Colonic mucosa (tissue), 4 donors: Measurements from ENCODE around the gene SNRPB. TPM values are rescaled to one million over a fixed set of nuclear protein-coding genes. Genes with fewer than 3 reads are reported as not detected.

ENCODE experiments used
- DNase-seq: peaks from one replicate; pipeline ENCODE4 v3.0.0-alpha.2; 2020
- H3K27ac ChIP-seq: fragments of 200-600 bp; one replicate; pipeline ENCODE4 v1.8.0; 2021
- H3K27me3 ChIP-seq: fragments of 200-600 bp; one replicate; pipeline ENCODE4 v1.8.0; 2021
- H3K36me3 ChIP-seq: fragments of 200-600 bp; one replicate; pipeline ENCODE4 v1.8.0; 2021
- H3K4me1 ChIP-seq: fragments of 200-600 bp; one replicate; pipeline ENCODE4 v1.8.0; 2021; ENCODE audit warnings: mild to moderate bottlenecking
- H3K4me3 ChIP-seq: fragments of 200-600 bp; one replicate; pipeline ENCODE4 v1.8.0; 2021
- H3K9ac ChIP-seq, 2 donors: one replicate each; pipeline ENCODE4 v1.7.0; 2013; ENCODE audit warnings: control low read depth in 2 of 2, low read depth in 2 of 2, low read length in 2 of 2
- H3K9me3 ChIP-seq: fragments of 200-600 bp; one replicate; pipeline ENCODE4 v1.8.0; 2021
- intact Hi-C: fragments of 100-400 bp; cut with DNase I; formaldehyde crosslinking; loops from one replicate; pipeline ENCODE4 v1.14.1; 2022
- total RNA-seq, 2 donors: library from RNA; stranded (reverse); fragmentation: NEBNext Ultra II Directional in 1 of 2; extraction: Animal tissue kit (Norgen Biotek cat#: 25700) in 1 of 2; gene quantifications; one replicate each; pipeline ENCODE4 v1.2.1, GENCODE V29; 2021
- TF ChIP-seq, protein P1 (sequence below): fragments of 200-600 bp; IDR thresholded peaks from one replicate; pipeline ENCODE4 v1.8.0; 2022; ENCODE audit warnings: antibody characterized with exemption, mild to moderate bottlenecking
- donor health status: healthy.
- donor health status: DM: no; HTN: no; CAD: no.
- donor health status: DM: no; HTN: no; CAD: no.

Gene SNRPB
- total RNA-seq, 2 donors from 2014 or later: 150 to 311 TPM

DNA sequence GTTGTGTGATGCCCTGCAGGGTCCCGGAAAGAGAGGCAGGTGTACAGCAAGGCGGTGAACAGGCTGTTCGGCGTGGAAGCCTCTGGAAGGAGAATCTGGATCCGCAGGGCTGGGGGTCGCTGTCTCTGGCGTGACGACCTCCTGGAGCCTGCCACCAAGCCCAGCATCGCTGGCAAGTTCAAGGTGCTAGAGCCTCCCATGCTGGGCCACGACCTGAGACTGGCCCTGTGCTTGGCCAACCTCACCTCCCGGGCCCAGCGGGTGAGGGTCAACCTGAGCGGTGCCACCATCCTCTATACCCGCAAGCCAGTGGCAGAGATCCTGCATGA lies 53.4 kb downstream of the SNRPB start:
- no peak for DNase-seq
- Histone ChIP-seq H3K9me3 (no peaks in the 10 kb centered on the region), H3K4me1 (no peaks in the 10 kb centered on the region), H3K27ac (no peak overlapping the region), H3K9ac (no peak overlapping the region), H3K4me3 (no peak overlapping the region), H3K36me3 (no peaks in the 10 kb centered on the region), H3K27me3 (no peaks in the 10 kb centered on the region)
- intact Hi-C loops: no loop called here
- TF ChIP-seq, protein P1, sequence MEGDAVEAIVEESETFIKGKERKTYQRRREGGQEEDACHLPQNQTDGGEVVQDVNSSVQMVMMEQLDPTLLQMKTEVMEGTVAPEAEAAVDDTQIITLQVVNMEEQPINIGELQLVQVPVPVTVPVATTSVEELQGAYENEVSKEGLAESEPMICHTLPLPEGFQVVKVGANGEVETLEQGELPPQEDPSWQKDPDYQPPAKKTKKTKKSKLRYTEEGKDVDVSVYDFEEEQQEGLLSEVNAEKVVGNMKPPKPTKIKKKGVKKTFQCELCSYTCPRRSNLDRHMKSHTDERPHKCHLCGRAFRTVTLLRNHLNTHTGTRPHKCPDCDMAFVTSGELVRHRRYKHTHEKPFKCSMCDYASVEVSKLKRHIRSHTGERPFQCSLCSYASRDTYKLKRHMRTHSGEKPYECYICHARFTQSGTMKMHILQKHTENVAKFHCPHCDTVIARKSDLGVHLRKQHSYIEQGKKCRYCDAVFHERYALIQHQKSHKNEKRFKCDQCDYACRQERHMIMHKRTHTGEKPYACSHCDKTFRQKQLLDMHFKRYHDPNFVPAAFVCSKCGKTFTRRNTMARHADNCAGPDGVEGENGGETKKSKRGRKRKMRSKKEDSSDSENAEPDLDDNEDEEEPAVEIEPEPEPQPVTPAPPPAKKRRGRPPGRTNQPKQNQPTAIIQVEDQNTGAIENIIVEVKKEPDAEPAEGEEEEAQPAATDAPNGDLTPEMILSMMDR: no peak

DNA sequence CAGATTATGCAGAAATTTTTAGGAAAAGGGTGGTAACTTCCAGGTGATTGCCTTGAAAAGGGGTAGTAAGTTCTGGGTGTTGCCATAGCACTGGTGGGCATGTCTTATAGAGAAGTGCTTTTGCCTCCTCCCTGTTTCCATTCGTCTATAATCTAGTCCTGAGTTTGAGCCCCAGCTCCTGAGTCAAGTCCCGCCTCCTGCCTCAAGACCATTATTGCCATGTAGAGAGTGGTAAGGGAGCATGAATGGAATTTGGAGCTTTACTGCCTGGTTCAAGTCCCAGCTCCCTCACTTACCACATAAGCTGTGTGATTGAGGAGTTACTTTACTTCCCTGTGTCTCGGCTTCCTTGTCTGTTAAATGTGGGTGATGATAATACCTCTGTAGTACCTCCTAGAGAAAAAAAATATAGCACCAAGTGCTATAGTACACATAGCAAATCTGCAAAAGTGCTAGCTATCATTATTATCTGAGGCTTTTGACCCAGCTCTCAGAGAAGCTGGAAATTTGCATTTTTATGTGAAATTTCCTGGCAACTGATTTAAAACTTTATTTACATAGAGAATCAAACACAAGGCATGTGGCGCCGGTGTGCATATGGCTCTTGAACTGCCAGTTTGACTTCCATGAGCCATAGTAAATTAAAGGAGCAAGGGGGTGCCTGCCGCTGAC lies 53.9 kb downstream of the SNRPB start:
- Histone ChIP-seq H3K4me3 (no peak overlapping the region), H3K27me3 (no peaks in the 10 kb centered on the region), H3K9ac (no peak overlapping the region), H3K27ac (no peak overlapping the region), H3K9me3 (no peaks in the 10 kb centered on the region), H3K4me1 (no peaks in the 10 kb centered on the region), H3K36me3 (no peaks in the 10 kb centered on the region)
- TF ChIP-seq, protein P1: no peak
- intact Hi-C loops: no loop called here
- no peak for DNase-seq

Other genes starting within 250 kb of the SNRPB start
- gene TGM3, start 174.8 kb downstream of the SNRPB start, total RNA-seq: under 1 TPM; 0.27 to 0.82 TPM
- not detected for gene TGM6, start 89.9 kb downstream of the SNRPB start, total RNA-seq
- 1 to 10 TPM; 6.5 to 8.5 TPM for gene ZNF343, start 38.1 kb upstream of the SNRPB start, total RNA-seq
- under 1 TPM in 1 of 2 donors, not detected in 1; 0.25 TPM for gene TMC2, start 65.8 kb upstream of the SNRPB start, total RNA-seq
- gene NOP56, start 181.8 kb upstream of the SNRPB start, total RNA-seq: 100 to 1,000 TPM in 1 of 2 donors, 10 to 100 TPM in 1; 66.3 to 186 TPM
- gene IDH3B, start 193.4 kb upstream of the SNRPB start, total RNA-seq: 100 to 1,000 TPM; 117 to 140 TPM
- 1 to 10 TPM; 2.0 to 7.5 TPM for gene EBF4, start 222.0 kb upstream of the SNRPB start, total RNA-seq